Mucosa of descending colon (tissue), 3 donors: ENCODE measurements around the gene SAGE1. TPM values are rescaled to one million over a fixed set of nuclear protein-coding genes. Genes with fewer than 3 reads are reported as not detected.

ENCODE experiments used
- ATAC-seq: fragments of 200-7000 bp; cut with Tn5 transposase; one replicate; pipeline ENCODE4 v1.9.1; 2020; ENCODE audit warnings: mild to moderate bottlenecking, moderate library complexity
- DNase-seq, 3 donors: peaks; one replicate each; pipeline ENCODE4 v3.0.0-alpha.2; 2020
- H3K36me3 ChIP-seq: fragments of 200-600 bp; one replicate; pipeline ENCODE4 v1.8.0; 2021; ENCODE audit warnings: low read depth, mild to moderate bottlenecking
- H3K4me1 ChIP-seq: fragments of 200-600 bp; one replicate; pipeline ENCODE4 v1.8.0; 2021; ENCODE audit warnings: low read depth, mild to moderate bottlenecking
- H3K4me3 ChIP-seq: fragments of 200-600 bp; one replicate; pipeline ENCODE4 v1.8.0; 2021; ENCODE audit warnings: mild to moderate bottlenecking
- H3K9me3 ChIP-seq: fragments of 200-600 bp; one replicate; pipeline ENCODE4 v1.8.0; 2021; ENCODE audit warnings: mild to moderate bottlenecking
- CTCF ChIP-seq: fragments of 200-600 bp; IDR thresholded peaks from one replicate; pipeline ENCODE4 v1.8.0; 2022; ENCODE audit warnings: antibody characterized with exemption, mild to moderate bottlenecking
- intact Hi-C, 2 donors: fragments of 100-400 bp; cut with DNase I in 1 of 2; cut with micrococcal nuclease in 1 of 2; formaldehyde crosslinking; loops; one replicate each; pipeline versions ENCODE4 v1.11.0 to v1.11.1; 2022; cut with DNase I, micrococcal nuclease
- total RNA-seq, 3 donors: library from RNA; stranded (reverse); fragmentation: NEBNext Ultra II Directional in 2 of 3; extraction: Animal tissue kit (Norgen Biotek cat#: 25700) in 2 of 3; gene quantifications; one replicate each; pipeline versions ENCODE4 v1.2.1 to v1.2.4, GENCODE V29; 2021 to 2023
- donor health status: DM: no; HTN: no; CAD: no; lungs with moderate emphysema.
- donor health status: DM: no; HTN: no; CAD: no.
- donor health status: DM: no; HTN: yes; CAD: no.

Gene SAGE1
- total RNA-seq, 3 donors from 2014 or later = not detected

- peak; percentile 67 for ATAC-seq
- DNase-seq = peak in 2 of 3 donors; percentile 37 to 53
Observed at GRCh38 chrX:135931644-135932487, 38.4 kb downstream of the SAGE1 start.

GRCh38 chrX:135944486-135944885, 51.0 kb downstream of the SAGE1 start:
- no peaks in the 10 kb centered on the region for H3K36me3 ChIP-seq
- intact Hi-C loops = no loop called here
- no peak for DNase-seq
- no peak for TF ChIP-seq CTCF
- no peak for ATAC-seq
- H3K9me3 ChIP-seq = no peaks in the 10 kb centered on the region
- no peaks in the 10 kb centered on the region for H3K4me1 ChIP-seq
- no peak overlapping the region for H3K4me3 ChIP-seq

More at GRCh38 chrX:135931644-135932487, 38.4 kb downstream of the SAGE1 start:
- H3K9me3 ChIP-seq = no peaks in the 10 kb centered on the region
- peak; percentile 32 for TF ChIP-seq CTCF
- no peak overlapping the region for H3K4me3 ChIP-seq
- H3K36me3 ChIP-seq = no peaks in the 10 kb centered on the region
- H3K4me1 ChIP-seq = no peaks in the 10 kb centered on the region
- intact Hi-C loops = no loop called here

- H3K4me3 ChIP-seq = no peak overlapping the region
- no peaks in the 10 kb centered on the region for H3K4me1 ChIP-seq
- DNase-seq (no peak), ATAC-seq (no peak)
- intact Hi-C loops = no loop called here
- TF ChIP-seq CTCF = no peak
- no peaks in the 10 kb centered on the region for H3K9me3 ChIP-seq
- H3K36me3 ChIP-seq = no peaks in the 10 kb centered on the region
Observed at GRCh38 chrX:135951291-135951690, 57.8 kb downstream of the SAGE1 start.

Other genes with a start within 250 kb of the SAGE1 start
- not detected for gene CT45A1, start 180.1 kb upstream of the SAGE1 start, total RNA-seq
- gene CT45A3, start 125.5 kb upstream of the SAGE1 start, total RNA-seq = not detected
- gene CT45A5, start 108.2 kb upstream of the SAGE1 start, total RNA-seq = not detected
- gene CT45A6, start 90.9 kb upstream of the SAGE1 start, total RNA-seq = not detected
- gene CT45A2, start 73.7 kb upstream of the SAGE1 start, total RNA-seq = not detected
- gene CT45A7, start 56.4 kb upstream of the SAGE1 start, total RNA-seq = not detected
- gene CT45A8, start 39.2 kb upstream of the SAGE1 start, total RNA-seq = not detected
- not detected for gene CT45A9, start 21.9 kb upstream of the SAGE1 start, total RNA-seq
- not detected for gene CT45A10, start 272 bp upstream of the SAGE1 start, total RNA-seq
- gene MMGT1, start 80.3 kb downstream of the SAGE1 start, total RNA-seq = 10 to 100 TPM; 23.3 to 33.2 (median 25.0) TPM
- 10 to 100 TPM; 12.6 to 17.3 (median 13.1) TPM for gene SLC9A6, start 91.7 kb downstream of the SAGE1 start, total RNA-seq